NCI-H2227 treated with DMSO at 0.1 percent for 48 hours (cell line): ENCODE data around the gene MAD1L1.
"Not testable (repeated sequence)": the region's sequence is repeated elsewhere in the genome, so short reads cannot be mapped to it uniquely, and the experiment has no call there.

Experiments used
- DNase-seq: peaks from one replicate; lab custom pipeline; 2025; lab: John Stamatoyannopoulos, UW

Gene MAD1L1

GRCh38 chr7:2000746-2001321 lies 231.9 kb downstream of the MAD1L1 start:
- no peak for DNase-seq

- DNase-seq: no peak
Observed at GRCh38 chr7:2000153-2000687, 232.5 kb downstream of the MAD1L1 start.

GRCh38 chr7:1999278-1999984 lies 233.3 kb downstream of the MAD1L1 start:
- no peak for DNase-seq

GRCh38 chr7:1998146-1998545 lies 234.6 kb downstream of the MAD1L1 start:
- no peak for DNase-seq

- no peak for DNase-seq
Observed at GRCh38 chr7:1997537-1998076, 235.1 kb downstream of the MAD1L1 start.

GRCh38 chr7:1996816-1997215 lies 235.9 kb downstream of the MAD1L1 start:
- no peak for DNase-seq

- DNase-seq: not testable (repeated sequence)
Observed at GRCh38 chr7:1995911-1996420, 236.8 kb downstream of the MAD1L1 start.

GRCh38 chr7:1995426-1995825 lies 237.3 kb downstream of the MAD1L1 start:
- DNase-seq: no peak

GRCh38 chr7:1994931-1995330 lies 237.8 kb downstream of the MAD1L1 start:
- no peak for DNase-seq

- DNase-seq: no peak
Observed at GRCh38 chr7:1993776-1994740, 238.7 kb downstream of the MAD1L1 start.

GRCh38 chr7:1993031-1993695 lies 239.6 kb downstream of the MAD1L1 start:
- DNase-seq: no peak

- no peak for DNase-seq
Observed at GRCh38 chr7:1992554-1992953, 240.2 kb downstream of the MAD1L1 start.

- no peak for DNase-seq
Observed at GRCh38 chr7:1990001-1990670, 242.6 kb downstream of the MAD1L1 start.

GRCh38 chr7:1989049-1989860 lies 243.5 kb downstream of the MAD1L1 start:
- no peak for DNase-seq

- no peak for DNase-seq
Observed at GRCh38 chr7:1988533-1988930, 244.2 kb downstream of the MAD1L1 start.

GRCh38 chr7:1987591-1988532 lies 244.9 kb downstream of the MAD1L1 start:
- no peak for DNase-seq

GRCh38 chr7:1987084-1987535 lies 245.6 kb downstream of the MAD1L1 start:
- no peak for DNase-seq

GRCh38 chr7:1986366-1987083 lies 246.2 kb downstream of the MAD1L1 start:
- DNase-seq: no peak
